Lung (tissue), 12 donors: ENCODE data around the gene CCNYL1. TPM values are rescaled to one million over a fixed set of nuclear protein-coding genes. Genes with fewer than 3 reads are reported as not detected.
"Not testable (repeated sequence)": the region's sequence is repeated elsewhere in the genome, so short reads cannot be mapped to it uniquely, and the experiment has no call there.

Experiments used
- ATAC-seq: fragments of 200-7000 bp; cut with Tn5 transposase; one replicate; pipeline ENCODE4 v1.9.1; 2020; ENCODE audit warnings: moderate number of reproducible peaks; ENCODE audit not compliant: insufficient read depth, low FRiP score
- DNase-seq, 3 donors: peaks; one replicate each; pipeline ENCODE4 v3.0.0-alpha.2; 2013 to 2017
- H3K27ac ChIP-seq, 2 donors: one replicate each; pipeline ENCODE4 v1.5.1; 2013; ENCODE audit warnings: mild to moderate bottlenecking in 2 of 2, moderate library complexity in 2 of 2, control low read depth in 1 of 2, inconsistent platforms in 1 of 2, low read depth in 1 of 2, low read length in 1 of 2
- H3K27me3 ChIP-seq, 3 donors: one replicate each; pipeline ENCODE4 v1.5.1; 2013; ENCODE audit warnings: low read length in 2 of 3; ENCODE audit not compliant: control insufficient read depth in 3 of 3, insufficient read depth in 3 of 3
- H3K36me3 ChIP-seq, 4 donors: one replicate each; pipeline ENCODE4 v1.5.1; 2013; ENCODE audit warnings: low read length in 4 of 4, mild to moderate bottlenecking in 1 of 4, moderate library complexity in 1 of 4; ENCODE audit not compliant: control insufficient read depth in 4 of 4, insufficient read depth in 4 of 4
- H3K4me1 ChIP-seq, 5 donors: one replicate each; pipeline ENCODE4 v1.5.1; 2013; ENCODE audit warnings: low read length in 5 of 5, mild to moderate bottlenecking in 2 of 5, moderate library complexity in 1 of 5; ENCODE audit not compliant: control insufficient read depth in 5 of 5, insufficient read depth in 5 of 5
- H3K4me3 ChIP-seq: one replicate; pipeline ENCODE4 v1.5.1; 2013; ENCODE audit warnings: mild to moderate bottlenecking, control low read depth, moderate library complexity
- H3K9ac ChIP-seq, 2 donors: one replicate each; pipeline ENCODE4 v1.5.1; 2013; ENCODE audit warnings: low read length in 2 of 2, control low read depth in 1 of 2; ENCODE audit not compliant: insufficient read depth in 1 of 2
- H3K9me3 ChIP-seq, 4 donors: one replicate each; pipeline ENCODE4 v1.5.1; 2013; ENCODE audit warnings: low read length in 3 of 4, mild to moderate bottlenecking in 1 of 4, moderate library complexity in 1 of 4; ENCODE audit not compliant: control insufficient read depth in 4 of 4, insufficient read depth in 3 of 4
- CTCF ChIP-seq: IDR thresholded peaks from 2 replicates; pipeline ENCODE4 v1.5.1; 2012; ENCODE audit warnings: mild to moderate bottlenecking; ENCODE audit errors: control extremely low read depth, extremely low read depth
- WGBS, 2 donors: extraction: QIAGEN DNeasy Blood & Tissue Kit; methylation state at CpG; one replicate each; pipeline ENCODE4 v1.1.7; 2013; 5-methylcytosine and 5-hydroxymethylcytosine counted together
- polyA plus RNA-seq, 2 donors: library from polyadenylated mRNA; stranded (reverse); fragments of 200-250 nt; gene quantifications; one replicate each; pipeline ENCODE4 v1.2.1, GENCODE V29; 2013
- total RNA-seq, 2 donors: library from RNA; depleted of rRNA in 1 of 2; stranded (reverse); fragments of >200 nt in 1 of 2; gene quantifications; one replicate each; pipeline ENCODE4 v1.2.1, GENCODE V29; 2014 to 2021
- donor health status: control.
- donor health status: control.
- donor health status: Bipolar disorder and iron deficiency.
- donor health status: healthy.
- donor health status: DM: yes; HTN: yes; CAD: no.

The CCNYL1 gene
- total and polyA plus RNA-seq, 4 donors, result 11.1 to 25.1 (median 12.7) TPM

- no peak for ATAC-seq
- no peak for TF ChIP-seq CTCF
Measured at GRCh38 chr2:207695293-207695692, 16.1 kb upstream of the CCNYL1 start.

GRCh38 chr2:207696911-207697310 is 14.5 kb upstream of the CCNYL1 start:
- not testable (repeated sequence) for H3K9me3 ChIP-seq, H3K4me3 ChIP-seq, DNase-seq, ATAC-seq, H3K27ac ChIP-seq, H3K9ac ChIP-seq, H3K4me1 ChIP-seq, H3K27me3 ChIP-seq, H3K36me3 ChIP-seq
- WGBS, 2 donors, result 81 to 84% methylated on average over 5 of the region's 5 CpGs

More at GRCh38 chr2:207695293-207695692, 16.1 kb upstream of the CCNYL1 start:
- H3K4me3 ChIP-seq, result no peak overlapping the region
- no peak overlapping the region for H3K27ac ChIP-seq
- no peaks in the 10 kb centered on the region for H3K4me1 ChIP-seq
- DNase-seq, result no peak
- H3K9me3 ChIP-seq, result no peaks in the 10 kb centered on the region
- H3K36me3 ChIP-seq, result no peaks in the 10 kb centered on the region
- no peaks in the 10 kb centered on the region for H3K27me3 ChIP-seq
- WGBS, 2 donors, result 80 to 87% methylated on average over 4 of the region's 4 CpGs
- H3K9ac ChIP-seq, result no peak overlapping the region

- no peaks in the 10 kb centered on the region for H3K27me3 ChIP-seq
- H3K36me3 ChIP-seq, result no peaks in the 10 kb centered on the region
- no peak for TF ChIP-seq CTCF
- ATAC-seq (no peak), DNase-seq (no peak)
- no peaks in the 10 kb centered on the region for H3K9me3 ChIP-seq
- no peak overlapping the region for H3K4me3 ChIP-seq
- 38 to 89% methylated on average over 1 of the region's 1 CpG for WGBS, 2 donors
- H3K27ac ChIP-seq, result no peak overlapping the region
- H3K9ac ChIP-seq, result no peak overlapping the region
- no peaks in the 10 kb centered on the region for H3K4me1 ChIP-seq
Measured at GRCh38 chr2:207697411-207697810, 14.0 kb upstream of the CCNYL1 start.

- H3K9ac ChIP-seq, result no peak overlapping the region
- WGBS, 2 donors, result 45 to 76% methylated on average over 5 of the region's 5 CpGs
- no peak for ATAC-seq
- no peak for TF ChIP-seq CTCF
- H3K27me3 ChIP-seq, result no peaks in the 10 kb centered on the region
- no peaks in the 10 kb centered on the region for H3K4me1 ChIP-seq
- H3K27ac ChIP-seq, result no peak overlapping the region
- DNase-seq, result no peak
- no peaks in the 10 kb centered on the region for H3K9me3 ChIP-seq
- H3K36me3 ChIP-seq, result no peaks in the 10 kb centered on the region
- H3K4me3 ChIP-seq, result no peak overlapping the region
Measured at GRCh38 chr2:207698301-207698700, 13.1 kb upstream of the CCNYL1 start.
